Natural killer cell (primary cell): Measurements from ENCODE around the gene TRIP10. TPM values are rescaled to one million over a fixed set of nuclear protein-coding genes. Genes with fewer than 3 reads are reported as not detected.

Source experiments
- ATAC-seq, 3 donors: fragments of 150-1000 bp in 2 of 3; fragments of 200-7000 bp in 1 of 3; cut with Tn5 transposase; 1 replicate in 1 of 3; 2 replicates in 2 of 3; pipeline ENCODE4 v1.10.0; 2021; ENCODE audit warnings: mild to moderate bottlenecking in 2 of 3, moderate library complexity in 2 of 3
- DNase-seq, 2 donors: peaks; one replicate each; pipeline versions ENCODE4 v3.0.0 to v3.0.0-alpha.2; 2013 to 2021; ENCODE audit warnings: mixed read lengths in 1 of 2
- H3K27ac ChIP-seq: one replicate; pipeline ENCODE4 v1.5.1; 2013; ENCODE audit warnings: mild to moderate bottlenecking, low read length
- H3K27me3 ChIP-seq: one replicate; pipeline ENCODE4 v1.6.1; 2013; ENCODE audit warnings: low read length; ENCODE audit not compliant: control insufficient read depth, insufficient read depth
- H3K36me3 ChIP-seq: one replicate; pipeline ENCODE4 v1.6.1; 2013; ENCODE audit warnings: low read length; ENCODE audit not compliant: control insufficient read depth, insufficient read depth
- H3K4me1 ChIP-seq: one replicate; pipeline ENCODE4 v1.6.1; 2013; ENCODE audit warnings: low read length; ENCODE audit not compliant: control insufficient read depth, insufficient read depth
- H3K4me3 ChIP-seq: one replicate; pipeline ENCODE4 v1.5.1; 2013; ENCODE audit warnings: low read length
- H3K9me3 ChIP-seq: one replicate; pipeline ENCODE4 v1.6.1; 2013; ENCODE audit warnings: low read length; ENCODE audit not compliant: control insufficient read depth, insufficient read depth
- H3K27ac Mint-ChIP-seq, 2 donors: one replicate each; pipeline ENCODE4 v1.8.0; 2022; ENCODE audit warnings: mild to moderate bottlenecking in 2 of 2, mixed read lengths in 2 of 2, moderate library complexity in 1 of 2
- H3K27me3 Mint-ChIP-seq, 2 donors: one replicate each; pipeline ENCODE4 v1.8.0; 2022; ENCODE audit warnings: low read depth in 2 of 2, mixed read lengths in 2 of 2
- H3K36me3 Mint-ChIP-seq: one replicate; pipeline ENCODE4 v1.8.0; 2022; ENCODE audit warnings: mixed read lengths
- H3K4me1 Mint-ChIP-seq, 2 donors: one replicate each; pipeline ENCODE4 v1.8.0; 2022; ENCODE audit warnings: mixed read lengths in 2 of 2
- H3K4me3 Mint-ChIP-seq: one replicate; pipeline ENCODE4 v1.8.0; 2022; ENCODE audit warnings: mild to moderate bottlenecking, moderate library complexity, mixed read lengths
- H3K9me3 Mint-ChIP-seq, 2 donors: one replicate each; pipeline ENCODE4 v1.8.0; 2022; ENCODE audit warnings: mixed read lengths in 2 of 2
- WGBS: methylation state at CpG from one replicate; pipeline ENCODE4 v1.1.7; 2013; ENCODE audit warnings: missing lambda C conversion rate; ENCODE audit not compliant: insufficient coverage; 5-methylcytosine and 5-hydroxymethylcytosine counted together
- intact Hi-C: fragments of 100-400 bp; cut with micrococcal nuclease; formaldehyde crosslinking; loops from one replicate; pipeline ENCODE4 v1.14.2; 2022
- total RNA-seq, 4 donors: library from RNA; stranded (reverse); fragments of 120-200 nt in 1 of 4; gene quantifications; one replicate each; pipeline versions ENCODE4 v1.2.3 to v1.2.4, GENCODE V29; 2013 to 2022
- TF ChIP-seq, protein P1 (sequence below): fragments of 200-600 bp; IDR thresholded peaks from one replicate; pipeline ENCODE4 v1.8.0; 2022; ENCODE audit warnings: antibody characterized with exemption

Gene TRIP10
- total RNA-seq, 3 donors from 2014 or later (not counting 1 experiment from before 2014, with no cell fraction given), result 1.0 to 5.2 (median 3.3) TPM

DNA sequence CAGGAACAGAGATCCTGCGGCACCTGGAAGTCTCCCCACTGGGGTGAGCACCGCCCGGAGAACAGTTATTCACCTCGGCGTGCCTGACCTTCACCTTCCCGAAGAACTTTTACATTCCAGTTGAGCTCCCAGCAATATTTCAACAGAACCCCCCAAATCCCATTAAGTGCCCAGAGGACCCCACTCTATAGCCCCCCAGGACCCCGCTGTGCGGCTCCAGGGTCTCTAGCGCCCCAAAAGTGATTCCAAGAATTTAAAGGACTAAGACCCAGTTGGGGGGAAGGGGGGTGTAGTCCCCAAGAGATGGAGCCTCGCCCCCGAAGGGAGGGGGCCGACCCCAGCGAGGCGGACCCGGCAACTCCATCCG is 2.6 kb upstream of the TRIP10 start:
- Histone ChIP-seq H3K9me3 (no peaks in the 10 kb centered on the region), H3K4me3 (peak overlapping the region; percentile 80), H3K36me3 (peaks cover 18% of the 10 kb centered on the region), H3K4me1 (peaks cover 53% of the 10 kb centered on the region), H3K27ac (peak overlapping the region; percentile 94), H3K27me3 (no peaks in the 10 kb centered on the region)
- peak overlapping the region; percentile 98 for H3K27ac Mint-ChIP-seq
- H3K9me3 Mint-ChIP-seq, result no peaks in the 10 kb centered on the region
- H3K36me3 Mint-ChIP-seq, result no peaks in the 10 kb centered on the region
- TF ChIP-seq, protein P1, sequence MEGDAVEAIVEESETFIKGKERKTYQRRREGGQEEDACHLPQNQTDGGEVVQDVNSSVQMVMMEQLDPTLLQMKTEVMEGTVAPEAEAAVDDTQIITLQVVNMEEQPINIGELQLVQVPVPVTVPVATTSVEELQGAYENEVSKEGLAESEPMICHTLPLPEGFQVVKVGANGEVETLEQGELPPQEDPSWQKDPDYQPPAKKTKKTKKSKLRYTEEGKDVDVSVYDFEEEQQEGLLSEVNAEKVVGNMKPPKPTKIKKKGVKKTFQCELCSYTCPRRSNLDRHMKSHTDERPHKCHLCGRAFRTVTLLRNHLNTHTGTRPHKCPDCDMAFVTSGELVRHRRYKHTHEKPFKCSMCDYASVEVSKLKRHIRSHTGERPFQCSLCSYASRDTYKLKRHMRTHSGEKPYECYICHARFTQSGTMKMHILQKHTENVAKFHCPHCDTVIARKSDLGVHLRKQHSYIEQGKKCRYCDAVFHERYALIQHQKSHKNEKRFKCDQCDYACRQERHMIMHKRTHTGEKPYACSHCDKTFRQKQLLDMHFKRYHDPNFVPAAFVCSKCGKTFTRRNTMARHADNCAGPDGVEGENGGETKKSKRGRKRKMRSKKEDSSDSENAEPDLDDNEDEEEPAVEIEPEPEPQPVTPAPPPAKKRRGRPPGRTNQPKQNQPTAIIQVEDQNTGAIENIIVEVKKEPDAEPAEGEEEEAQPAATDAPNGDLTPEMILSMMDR, result no peak
- ATAC-seq (peak in 1 of 3 donors; percentile 1), DNase-seq (no peak)
- H3K4me1 Mint-ChIP-seq, result peaks cover 29 to 41% of the 10 kb centered on the region in 2 donors
- intact Hi-C loops, result loop anchor here (1.0 to 5.0 kb wide), 6 partner anchors 35 to 220 kb away; partner anchors contain the start of gene VAV1
- peak overlapping the region; percentile 94 for H3K4me3 Mint-ChIP-seq
- H3K27me3 Mint-ChIP-seq, result no peaks in the 10 kb centered on the region
- 0% methylated on average over 15 of the region's 16 CpGs for WGBS

DNA sequence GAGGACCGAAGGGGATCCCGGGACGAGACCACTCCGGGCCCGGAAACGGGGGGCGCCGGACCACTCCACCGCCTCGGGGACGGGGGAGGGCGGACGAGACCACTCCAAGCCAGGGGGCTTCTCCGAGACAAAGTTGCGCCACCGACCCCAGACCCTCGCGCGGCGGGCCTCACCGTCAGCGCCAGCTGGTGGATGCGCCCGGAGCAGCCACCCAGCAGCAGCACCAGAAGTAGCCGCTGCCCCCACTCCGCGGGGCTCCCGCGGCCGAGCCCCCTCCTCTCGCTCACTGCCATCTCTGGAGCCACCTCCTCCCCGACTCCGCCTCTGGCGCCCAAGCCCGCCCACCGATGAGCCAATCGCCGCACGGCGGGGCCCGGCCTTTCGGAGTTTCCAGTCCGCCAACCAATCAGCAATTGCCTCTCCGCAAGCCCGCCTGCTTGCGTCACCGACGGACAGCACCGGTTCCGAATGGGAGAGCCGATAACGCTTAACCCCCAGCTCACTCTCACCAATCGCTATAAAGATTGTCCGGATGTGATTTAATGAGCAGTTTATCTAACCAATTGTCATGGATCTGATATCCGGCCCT is 2.1 kb upstream of the TRIP10 start, which contains the start of gene GPR108:
Gene GPR108, minus strand, starts transcription at position 297 of the 589 bp plus-strand sequence. Its CDS starts 4 bp downstream, at position 293.
- peak within 1 kb of the TSS; percentile 80 for H3K4me3 ChIP-seq
- WGBS, result 0% methylated on average over 55 of the region's 55 CpGs
- Mint-ChIP-seq H3K4me1 (peaks cover 29 to 41% of the 10 kb centered on the region in 2 donors), H3K27me3 (no peaks in the 10 kb centered on the region), H3K4me3 (peak within 1 kb of the TSS; percentile 96), H3K36me3 (no peaks in the 10 kb centered on the region), H3K27ac (peak within 1 kb of the TSS; percentile 98), H3K9me3 (no peaks in the 10 kb centered on the region)
- H3K27ac ChIP-seq, result peak within 1 kb of the TSS; percentile 94
- intact Hi-C loops, result loop anchor here (1.0 to 5.0 kb wide), 5 partner anchors 35 to 220 kb away; partner anchors contain the start of gene VAV1
- no peaks in the 10 kb centered on the region for H3K9me3 ChIP-seq
- TF ChIP-seq, protein P1, result no peak
- peaks cover 53% of the 10 kb centered on the region for H3K4me1 ChIP-seq
- ATAC-seq (peak; percentile 70 to 89 (median 77)), DNase-seq (peak; percentile 99)
- H3K27me3 ChIP-seq, result no peaks in the 10 kb centered on the region
- H3K36me3 ChIP-seq, result peaks cover 13% of the 10 kb centered on the region

DNA sequence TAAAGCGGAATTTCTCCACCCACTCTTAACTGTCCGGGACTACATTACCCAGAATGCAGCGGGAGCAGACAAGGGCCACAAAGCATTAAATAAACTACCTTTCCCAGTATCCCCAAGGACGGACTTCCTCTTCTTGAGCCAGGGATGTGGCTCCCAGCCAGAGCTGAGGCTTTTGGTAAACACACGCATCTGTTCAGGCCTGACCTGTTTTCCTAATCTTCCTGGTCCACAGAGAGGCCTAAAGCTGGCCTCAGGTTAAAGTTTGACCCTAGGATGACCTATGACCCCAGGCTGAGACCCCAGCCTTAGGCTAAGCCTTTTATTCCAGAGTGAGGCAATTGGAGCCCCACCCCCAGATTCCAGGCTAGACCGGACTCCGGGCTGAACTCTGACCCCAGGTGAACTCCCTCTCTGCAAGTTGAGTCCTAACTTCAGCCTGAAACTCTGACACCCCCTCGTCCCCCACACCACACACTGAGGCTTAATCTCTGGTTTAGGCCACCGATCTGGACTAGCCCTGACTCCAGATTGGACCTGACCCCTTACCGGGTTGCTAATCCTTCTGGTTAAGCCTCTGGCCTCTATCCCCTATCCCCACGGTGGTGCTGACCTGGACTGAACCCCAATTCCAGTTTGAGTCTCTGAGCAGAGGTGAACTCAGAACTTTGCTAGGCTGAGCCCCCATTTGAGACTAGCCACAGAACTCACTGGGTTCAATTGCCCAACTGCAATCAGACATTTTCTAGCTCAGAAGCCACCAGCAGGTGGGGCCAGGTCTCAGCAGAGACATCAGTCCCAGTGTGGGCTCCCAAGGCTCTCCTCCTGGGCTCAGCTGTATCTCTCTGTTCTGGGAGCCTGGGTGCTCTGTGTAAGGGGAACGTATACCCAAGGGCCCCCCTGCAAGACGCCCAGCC is 1.4 kb upstream of the TRIP10 start:
- peaks cover 53% of the 10 kb centered on the region for H3K4me1 ChIP-seq
- H3K36me3 ChIP-seq, result peaks cover 6% of the 10 kb centered on the region
- H3K36me3 Mint-ChIP-seq, result no peaks in the 10 kb centered on the region
- TF ChIP-seq, protein P1, result peak; percentile 71
- no peaks in the 10 kb centered on the region for H3K27me3 Mint-ChIP-seq
- intact Hi-C loops, result loop anchor here (1.0 to 5.0 kb wide), 6 partner anchors 29 to 221 kb away; partner anchors contain the start of genes SH2D3A and VAV1
- ATAC-seq, result peak in 1 of 3 donors; percentile 8
- no peaks in the 10 kb centered on the region for H3K9me3 Mint-ChIP-seq
- peak overlapping the region; percentile 66 for H3K27ac ChIP-seq
- no peaks in the 10 kb centered on the region for H3K9me3 ChIP-seq
- peak; percentile 68 to 89 for DNase-seq
- H3K4me1 Mint-ChIP-seq, result peaks cover 29 to 41% of the 10 kb centered on the region in 2 donors
- H3K4me3 Mint-ChIP-seq, result peak overlapping the region; percentile 96
- H3K27me3 ChIP-seq, result no peaks in the 10 kb centered on the region
- H3K4me3 ChIP-seq, result peak overlapping the region; percentile 43
- 15% methylated on average over 13 of the region's 13 CpGs for WGBS
- peak overlapping the region; percentile 98 for H3K27ac Mint-ChIP-seq
